Keratinocyte (primary cell): ENCODE results near the gene FRMD6. TPM values are rescaled to one million over a fixed set of nuclear protein-coding genes. Genes with fewer than 3 reads are reported as not detected.

ENCODE experiments used
- DNase-seq: peaks from one replicate; pipeline ENCODE4 v3.0.0-alpha.2; 2011; ENCODE audit warnings: low read depth, missing footprints, low spot score
- FAIRE-seq: peaks from 2 replicates; lab custom pipeline; 2011; peaks lifted over from hg19 to GRCh38; lab: Jason Lieb, UNC
- H2AFZ ChIP-seq: 2 replicates; pipeline ENCODE4 v1.6.0; 2012; ENCODE audit warnings: low read length, control low read depth, inconsistent platforms; ENCODE audit not compliant: control insufficient read depth
- H3K27ac ChIP-seq: 2 replicates; pipeline ENCODE4 v1.5.1; 2011; ENCODE audit warnings: low read length; ENCODE audit not compliant: control insufficient read depth, insufficient read depth
- H3K27me3 ChIP-seq: 3 replicates; pipeline ENCODE4 v1.6.0; 2011; ENCODE audit warnings: low read length; ENCODE audit not compliant: control insufficient read depth, insufficient read depth; ENCODE audit errors: extremely low read depth
- H3K36me3 ChIP-seq, 2 experiments: 2 replicates in 1 of 2; 3 replicates in 1 of 2; pipeline ENCODE4 v1.5.1; 2011; ENCODE audit warnings: low read length in 2 of 2, mild to moderate bottlenecking in 1 of 2; ENCODE audit not compliant: control insufficient read depth in 2 of 2, insufficient read depth in 2 of 2; ENCODE audit errors: extremely low read depth in 1 of 2
- H3K4me1 ChIP-seq: 3 replicates; pipeline ENCODE4 v1.5.1; 2011; ENCODE audit warnings: low read length; ENCODE audit not compliant: control insufficient read depth, insufficient read depth; ENCODE audit errors: extremely low read depth
- H3K4me2 ChIP-seq: 3 replicates; pipeline ENCODE4 v1.6.0; 2011; ENCODE audit warnings: low read depth, low read length; ENCODE audit not compliant: control insufficient read depth, insufficient read depth; ENCODE audit errors: extremely low read depth
- H3K4me3 ChIP-seq, 3 experiments: fragments of 200-600 bp in 1 of 3; sonication (generic) in 1 of 3; 2 replicates in 2 of 3; 3 replicates in 1 of 3; pipeline ENCODE4 v1.5.1; 2011 to 2016; ENCODE audit warnings: low read length in 3 of 3, mild to moderate bottlenecking in 3 of 3, control low read depth in 2 of 3, inconsistent platforms in 1 of 3, low read depth in 1 of 3, mixed read lengths in 1 of 3, mixed run types in 1 of 3, moderate library complexity in 1 of 3; ENCODE audit not compliant: control insufficient read depth in 2 of 3, insufficient read depth in 2 of 3; ENCODE audit errors: extremely low read depth in 1 of 3
- H3K79me2 ChIP-seq: 2 replicates; pipeline ENCODE4 v1.6.0; 2012; ENCODE audit warnings: low read length; ENCODE audit not compliant: control insufficient read depth, insufficient read depth
- H3K9ac ChIP-seq: 3 replicates; pipeline ENCODE4 v1.6.0; 2011; ENCODE audit warnings: low read length; ENCODE audit not compliant: control insufficient read depth, insufficient read depth; ENCODE audit errors: extremely low read depth
- H3K9me1 ChIP-seq: 3 replicates; pipeline ENCODE4 v1.6.0; 2011; ENCODE audit warnings: low read length; ENCODE audit not compliant: control insufficient read depth, insufficient read depth; ENCODE audit errors: extremely low read depth
- H3K9me3 ChIP-seq: 2 replicates; pipeline ENCODE4 v1.5.1; 2012; ENCODE audit warnings: low read depth, low read length; ENCODE audit not compliant: control insufficient read depth
- H4K20me1 ChIP-seq: 3 replicates; pipeline ENCODE4 v1.6.0; 2011; ENCODE audit warnings: low read length; ENCODE audit not compliant: control insufficient read depth, insufficient read depth; ENCODE audit errors: extremely low read depth
- CTCF ChIP-seq, 3 experiments: IDR thresholded peaks in 1 of 3; conservative IDR thresholded peaks in 1 of 3; optimal IDR thresholded peaks in 1 of 3; 2 replicates in 2 of 3; 3 replicates in 1 of 3; pipeline versions ENCODE3 to v1.5.1; 2011; ENCODE audit warnings: low read length in 3 of 3, mild to moderate bottlenecking in 3 of 3, moderate library complexity in 2 of 3, control low read depth in 1 of 3, inconsistent platforms in 1 of 3; ENCODE audit not compliant: insufficient read depth in 2 of 3; ENCODE audit errors: extremely low read depth in 1 of 3
- EZH2 ChIP-seq: IDR thresholded peaks from one replicate; pipeline ENCODE4 v1.6.1; 2012; ENCODE audit warnings: inconsistent platforms, mild to moderate bottlenecking, low read length, moderate library complexity
- dilution Hi-C: fragments of 300-500 bp; cut with MboI; formaldehyde crosslinking; loops from one replicate; pipeline ENCODE4 v1.7.0; 2020; ENCODE audit warnings: low sequenced_read_pairs; ENCODE audit not compliant: extremely low pct_ligation_motif_present
- polyA plus RNA-seq, 5 experiments: library from polyadenylated mRNA; depleted of rRNA in 3 of 5; stranded (reverse) in 3 of 5; stranded (forward) in 1 of 5; unstranded in 1 of 5; fragments of >200 nt; gene quantifications; 1 replicate in 1 of 5; 2 replicates in 3 of 5; 3 replicates in 1 of 5; pipeline versions ENCODE4 v1.2.1 to v1.2.3, GENCODE V29; 2011 to 2012; ENCODE audit warnings: missing spikeins in 2 of 5, low read depth in 1 of 5, low replicate concordance in 1 of 5

FRMD6 gene
- polyA plus RNA-seq, 1 donor (not counting 4 experiments of a cell fraction or from before 2014, with no cell fraction given): 120 TPM

GRCh38 chr14:51621654-51622053 lies 30.1 kb upstream of the FRMD6 start:
- Histone ChIP-seq H3K9me1 (no peaks in the 10 kb centered on the region), H3K4me2 (no peak overlapping the region), H3K9me3 (no peaks in the 10 kb centered on the region), H3K79me2 (peaks cover 76% of the 10 kb centered on the region), H3K27me3 (no peaks in the 10 kb centered on the region), H3K4me3 (no peak overlapping the region), H3K9ac (no peak overlapping the region), H4K20me1 (peaks cover 10% of the 10 kb centered on the region), H3K27ac (no peak overlapping the region), H3K4me1 (peaks cover 11% of the 10 kb centered on the region), H3K36me3 (peaks cover 21 to 27% of the 10 kb centered on the region in 2 experiments), H2AFZ (no peak overlapping the region)
- dilution Hi-C loops: no loop called here
- FAIRE-seq: no peak
- DNase-seq: no peak
- TF ChIP-seq EZH2: no peak
- TF ChIP-seq CTCF (optimal IDR thresholded peaks at IDR 0.05 in 1 of 3, IDR thresholded peaks at IDR 0.05 in 1 of 3, conservative IDR thresholded peaks at IDR 0.05 in 1 of 3; ENCODE audit: extremely low read depth in 1 of 3, insufficient read depth in 2 of 3, low read length in 3 of 3): no peak

- FAIRE-seq: no peak
- no peaks in the 10 kb centered on the region for H3K9me3 ChIP-seq
Measured at GRCh38 chr14:51622376-51622775, 29.3 kb upstream of the FRMD6 start.

More at GRCh38 chr14:51622376-51622775, 29.3 kb upstream of the FRMD6 start:
- no peaks in the 10 kb centered on the region for H3K27me3 ChIP-seq
- H3K27ac ChIP-seq: no peak overlapping the region
- dilution Hi-C loops: no loop called here
- peaks cover 22 to 27% of the 10 kb centered on the region in 2 experiments for H3K36me3 ChIP-seq
- DNase-seq: no peak
- TF ChIP-seq CTCF (optimal IDR thresholded peaks at IDR 0.05 in 1 of 3, IDR thresholded peaks at IDR 0.05 in 1 of 3, conservative IDR thresholded peaks at IDR 0.05 in 1 of 3; ENCODE audit: extremely low read depth in 1 of 3, insufficient read depth in 2 of 3, low read length in 3 of 3): no peak
- TF ChIP-seq EZH2: no peak
- peaks cover 4% of the 10 kb centered on the region for H4K20me1 ChIP-seq
- H2AFZ ChIP-seq: no peak overlapping the region
- no peak overlapping the region for H3K4me3 ChIP-seq
- no peaks in the 10 kb centered on the region for H3K9me1 ChIP-seq
- H3K4me2 ChIP-seq: no peak overlapping the region
- no peak overlapping the region for H3K9ac ChIP-seq
- peaks cover 4% of the 10 kb centered on the region for H3K4me1 ChIP-seq
- H3K79me2 ChIP-seq: peaks cover 72% of the 10 kb centered on the region
